HepG2 (cell line): ENCODE data around the gene PCBP2. TPM values are rescaled to one million over a fixed set of nuclear protein-coding genes. Genes with fewer than 3 reads are reported as not detected.

Experiments used
- BRF2 ChIP-seq: sonication (generic); formaldehyde crosslinking; IDR thresholded peaks from 2 replicates; pipeline ENCODE4 v1.8.1; 2022; ENCODE audit warnings: mild to moderate bottlenecking, missing genetic modification reagents
- CENPBD1 ChIP-seq: sonication (generic); formaldehyde crosslinking; IDR thresholded peaks from 2 replicates; pipeline ENCODE4 v1.8.0; 2022; ENCODE audit warnings: missing genetic modification reagents, low read depth, mild to moderate bottlenecking, borderline replicate concordance
- FOXC1 ChIP-seq: sonication (generic); formaldehyde crosslinking; IDR thresholded peaks from 2 replicates; pipeline ENCODE4 v1.8.0; 2022; ENCODE audit warnings: mild to moderate bottlenecking, missing genetic modification reagents, borderline replicate concordance
- GABPB1 ChIP-seq: IDR thresholded peaks from 2 replicates; pipeline ENCODE4 v1.6.1; 2016; ENCODE audit warnings: mild to moderate bottlenecking, missing genetic modification reagents, moderate library complexity, missing compliant biosample characterization
- KMT2B ChIP-seq: IDR thresholded peaks from 2 replicates; pipeline ENCODE4 v1.6.1; 2016; ENCODE audit warnings: missing genetic modification reagents, missing compliant biosample characterization
- LRRFIP1 ChIP-seq: sonication (generic); formaldehyde crosslinking; conservative IDR thresholded peaks from 2 replicates; pipeline ENCODE4 v1.4.0; 2020; ENCODE audit warnings: missing genetic modification reagents
- ONECUT2 ChIP-seq: sonication (generic); formaldehyde crosslinking; IDR thresholded peaks from 2 replicates; pipeline ENCODE4 v1.4.0; 2020; ENCODE audit warnings: missing genetic modification reagents
- ZBTB4 ChIP-seq: sonication (generic); formaldehyde crosslinking; IDR thresholded peaks from 2 replicates; pipeline ENCODE4 v1.4.0; 2020; ENCODE audit warnings: missing genetic modification reagents, mild to moderate bottlenecking, borderline replicate concordance
- ZC3H13 ChIP-seq: sonication (generic); formaldehyde crosslinking; IDR thresholded peaks from 2 replicates; pipeline ENCODE4 v1.8.1; 2023; ENCODE audit warnings: mild to moderate bottlenecking, missing genetic modification reagents, moderate library complexity
- ZNF362 ChIP-seq: sonication (generic); formaldehyde crosslinking; IDR thresholded peaks from 2 replicates; pipeline ENCODE4 v1.4.0; 2020; ENCODE audit warnings: missing genetic modification reagents, mild to moderate bottlenecking, borderline replicate concordance
- ZNF367 ChIP-seq: sonication (generic); formaldehyde crosslinking; IDR thresholded peaks from 2 replicates; pipeline ENCODE4 v1.4.0; 2020; ENCODE audit warnings: missing genetic modification reagents, borderline replicate concordance
- ZSCAN12 ChIP-seq: sonication (generic); formaldehyde crosslinking; IDR thresholded peaks from 2 replicates; pipeline ENCODE4 v1.9.0; 2021; ENCODE audit warnings: mild to moderate bottlenecking, missing genetic modification reagents
- polyA plus RNA-seq, 8 experiments: library from polyadenylated mRNA; depleted of rRNA in 3 of 8; stranded (reverse) in 7 of 8; unstranded in 1 of 8; fragments of >200 nt; fragmentation: Illumina TruSeq in 4 of 8; extraction: Trizol in 4 of 8; gene quantifications; 2 replicates each; pipeline versions ENCODE4 v1.2.1 to v1.2.3, GENCODE V29; 2011 to 2016; ENCODE audit warnings: low read depth in 4 of 8, missing spikeins in 1 of 8, mixed read lengths in 1 of 8; ENCODE audit not compliant: insufficient read depth in 1 of 8
- total RNA-seq, 5 experiments: library from RNA; depleted of rRNA; stranded (reverse); fragments of >200 nt; fragmentation: Illumina TruSeq; extraction: Trizol; gene quantifications; 2 replicates each; pipeline ENCODE4 v1.2.3, GENCODE V29; 2016; ENCODE audit warnings: low read depth in 1 of 5
- TF ChIP-seq, protein P1 (sequence below): sonication (generic); formaldehyde crosslinking; IDR thresholded peaks from 2 replicates; pipeline ENCODE4 v1.4.0; 2020; ENCODE audit warnings: missing genetic modification reagents, borderline replicate concordance
- TF ChIP-seq, protein P2 (sequence below): sonication (generic); formaldehyde crosslinking; IDR thresholded peaks from 2 replicates; pipeline ENCODE4 v1.5.0; 2020; ENCODE audit warnings: missing genetic modification reagents

Gene PCBP2
- total and polyA plus RNA-seq, 2 of the 13 experiments (the other 11 are each of a cell fraction or from before 2014, with no cell fraction given), result 154 to 345 TPM

- TF ChIP-seq BRF2 (CRISPR knock-in tag), result no peak
- TF ChIP-seq LRRFIP1 (CRISPR knock-in tag), result no peak
- TF ChIP-seq ZSCAN12 (CRISPR knock-in tag), result no peak
- no peak for TF ChIP-seq CENPBD1 (CRISPR knock-in tag)
- TF ChIP-seq ZNF362 (CRISPR knock-in tag), result no peak
- peak; percentile 95 for TF ChIP-seq GABPB1 (CRISPR knock-in tag)
- TF ChIP-seq, protein P1, sequence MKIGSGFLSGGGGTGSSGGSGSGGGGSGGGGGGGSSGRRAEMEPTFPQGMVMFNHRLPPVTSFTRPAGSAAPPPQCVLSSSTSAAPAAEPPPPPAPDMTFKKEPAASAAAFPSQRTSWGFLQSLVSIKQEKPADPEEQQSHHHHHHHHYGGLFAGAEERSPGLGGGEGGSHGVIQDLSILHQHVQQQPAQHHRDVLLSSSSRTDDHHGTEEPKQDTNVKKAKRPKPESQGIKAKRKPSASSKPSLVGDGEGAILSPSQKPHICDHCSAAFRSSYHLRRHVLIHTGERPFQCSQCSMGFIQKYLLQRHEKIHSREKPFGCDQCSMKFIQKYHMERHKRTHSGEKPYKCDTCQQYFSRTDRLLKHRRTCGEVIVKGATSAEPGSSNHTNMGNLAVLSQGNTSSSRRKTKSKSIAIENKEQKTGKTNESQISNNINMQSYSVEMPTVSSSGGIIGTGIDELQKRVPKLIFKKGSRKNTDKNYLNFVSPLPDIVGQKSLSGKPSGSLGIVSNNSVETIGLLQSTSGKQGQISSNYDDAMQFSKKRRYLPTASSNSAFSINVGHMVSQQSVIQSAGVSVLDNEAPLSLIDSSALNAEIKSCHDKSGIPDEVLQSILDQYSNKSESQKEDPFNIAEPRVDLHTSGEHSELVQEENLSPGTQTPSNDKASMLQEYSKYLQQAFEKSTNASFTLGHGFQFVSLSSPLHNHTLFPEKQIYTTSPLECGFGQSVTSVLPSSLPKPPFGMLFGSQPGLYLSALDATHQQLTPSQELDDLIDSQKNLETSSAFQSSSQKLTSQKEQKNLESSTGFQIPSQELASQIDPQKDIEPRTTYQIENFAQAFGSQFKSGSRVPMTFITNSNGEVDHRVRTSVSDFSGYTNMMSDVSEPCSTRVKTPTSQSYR (CRISPR knock-in tag), result peak; percentile 31; the same call in 1 of the 2 replicates
- peak; percentile 87 for TF ChIP-seq KMT2B (CRISPR knock-in tag)
- peak; percentile 35; the same call in 1 of the 2 replicates for TF ChIP-seq ZC3H13 (CRISPR knock-in tag)
- TF ChIP-seq ZBTB4, result no peak
- no peak for TF ChIP-seq FOXC1
- TF ChIP-seq, protein P2, sequence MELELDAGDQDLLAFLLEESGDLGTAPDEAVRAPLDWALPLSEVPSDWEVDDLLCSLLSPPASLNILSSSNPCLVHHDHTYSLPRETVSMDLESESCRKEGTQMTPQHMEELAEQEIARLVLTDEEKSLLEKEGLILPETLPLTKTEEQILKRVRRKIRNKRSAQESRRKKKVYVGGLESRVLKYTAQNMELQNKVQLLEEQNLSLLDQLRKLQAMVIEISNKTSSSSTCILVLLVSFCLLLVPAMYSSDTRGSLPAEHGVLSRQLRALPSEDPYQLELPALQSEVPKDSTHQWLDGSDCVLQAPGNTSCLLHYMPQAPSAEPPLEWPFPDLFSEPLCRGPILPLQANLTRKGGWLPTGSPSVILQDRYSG (CRISPR knock-in tag), result no peak
- no peak for TF ChIP-seq ONECUT2 (CRISPR knock-in tag)
- TF ChIP-seq ZNF367, result no peak
Observed at GRCh38 chr12:53451661-53452158, at the start of gene PCBP2 (continued).
